CD4-positive, alpha-beta T cell treated with Interleukin-15 for 4 hours (primary cell): ENCODE measurements around the gene MYCBP.
"Not testable (repeated sequence)": the region's sequence is repeated elsewhere in the genome, so short reads cannot be mapped to it uniquely, and the experiment has no call there.

Experiments
- DNase-seq: peaks from one replicate; pipeline ENCODE4 v3.0.0-alpha.2; 2020; ENCODE audit warnings: low spot score

MYCBP gene

GRCh38 chr1:38873027-38873969 is at the start of gene MYCBP:
Gene MYCBP, minus strand, starts transcription at chr1:38873348. Its CDS starts 43 bp downstream, at chr1:38873305.
- peak; percentile 97 for DNase-seq

GRCh38 chr1:38919130-38919529 is 46.0 kb upstream of the MYCBP start:
- no peak for DNase-seq

- DNase-seq: no peak
These were observed 45.4 kb upstream of the MYCBP start for GRCh38 chr1:38918568-38918967.

GRCh38 chr1:38917772-38918171 is 44.6 kb upstream of the MYCBP start:
- no peak for DNase-seq

- DNase-seq: no peak
These were observed 44.2 kb upstream of the MYCBP start for GRCh38 chr1:38917337-38917736.

- DNase-seq: no peak
These were observed 42.3 kb upstream of the MYCBP start for GRCh38 chr1:38915352-38915948.

GRCh38 chr1:38914908-38915307 is 41.8 kb upstream of the MYCBP start:
- not testable (repeated sequence) for DNase-seq

GRCh38 chr1:38908821-38909220 is 35.7 kb upstream of the MYCBP start:
- no peak for DNase-seq

GRCh38 chr1:38905985-38906384 is 32.8 kb upstream of the MYCBP start:
- DNase-seq: no peak

GRCh38 chr1:38899560-38899959 is 26.4 kb upstream of the MYCBP start:
- no peak for DNase-seq

- DNase-seq: no peak
These were observed 25.6 kb upstream of the MYCBP start for GRCh38 chr1:38898653-38899230.

GRCh38 chr1:38896169-38896568 is 23.0 kb upstream of the MYCBP start:
- DNase-seq: no peak

- no peak for DNase-seq
These were observed 19.8 kb upstream of the MYCBP start for GRCh38 chr1:38892976-38893375.

GRCh38 chr1:38891753-38892152 is 18.6 kb upstream of the MYCBP start:
- no peak for DNase-seq

- DNase-seq: no peak
These were observed 16.4 kb upstream of the MYCBP start for GRCh38 chr1:38889589-38889988.

- no peak for DNase-seq
These were observed 15.5 kb upstream of the MYCBP start for GRCh38 chr1:38888423-38889333.

- no peak for DNase-seq
These were observed 11.9 kb upstream of the MYCBP start for GRCh38 chr1:38885092-38885491.

GRCh38 chr1:38881487-38881886 is 8.3 kb upstream of the MYCBP start, which contains the start of gene GJA9:
Gene GJA9, minus strand, starts transcription at chr1:38881587. Its CDS starts 5,489 bp downstream, at chr1:38876098.
- no peak for DNase-seq

- no peak for DNase-seq
These were observed 2.7 kb upstream of the MYCBP start for GRCh38 chr1:38875811-38876210.

GRCh38 chr1:38872401-38873026 is 634 bp downstream of the MYCBP start:
- DNase-seq: peak; percentile 16

- no peak for DNase-seq
These were observed 2.2 kb downstream of the MYCBP start for GRCh38 chr1:38870996-38871395.
